ENCODE results near the gene NTF3. TPM values are rescaled to one million over a fixed set of nuclear protein-coding genes. Genes with fewer than 3 reads are reported as not detected.

The NTF3 gene
- total RNA-seq, 4 donors from 2014 or later = 0.18 to 0.23 TPM; not detected in 2

DNA sequence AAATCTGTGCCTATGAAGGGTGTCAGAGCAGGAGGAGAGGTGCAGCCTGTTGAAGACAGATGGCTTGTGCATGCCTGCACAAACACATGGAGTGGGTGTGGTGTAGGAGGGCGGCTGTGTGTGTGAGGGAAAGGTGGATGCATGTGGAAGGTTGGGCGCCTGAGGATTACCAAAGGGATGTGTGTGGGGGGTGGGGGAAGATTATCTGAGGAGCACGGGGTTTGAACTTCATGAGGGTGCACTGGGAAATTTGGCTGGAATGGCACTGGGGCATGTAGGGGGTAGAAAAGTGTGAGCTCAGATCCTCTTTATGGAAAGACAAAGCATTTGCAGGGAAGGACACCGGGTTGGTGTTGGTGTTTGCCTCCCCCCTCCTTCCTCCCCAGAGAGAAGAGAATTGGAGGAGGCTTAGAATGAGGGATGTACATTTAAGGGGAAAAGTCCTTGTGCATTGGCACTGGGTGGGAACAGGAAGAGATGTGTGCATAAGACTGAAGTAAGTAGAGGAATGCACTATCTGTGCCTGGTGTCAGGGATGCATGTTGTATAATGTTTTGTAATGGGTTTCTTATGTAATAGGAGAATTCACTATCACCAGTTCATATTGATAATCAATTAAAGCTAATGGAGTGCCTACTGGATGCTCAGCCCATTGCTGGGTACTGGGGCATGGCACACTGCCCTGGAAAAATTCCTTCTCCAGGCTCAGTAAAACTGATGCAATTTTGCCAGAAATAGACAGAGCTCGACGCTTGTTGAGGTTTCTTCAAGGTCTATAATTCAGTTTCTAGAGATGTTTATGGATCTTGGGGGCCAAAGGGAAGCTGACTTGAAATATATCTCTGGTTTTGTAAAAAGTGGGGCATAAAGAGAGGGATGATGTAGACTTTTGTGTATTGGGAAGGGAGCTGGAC is 3.0 kb downstream of the NTF3 start:
- no peak for ATAC-seq
- intact Hi-C loops (cut with DNase I; ENCODE audit: low total_unique reads) = loop anchor here (5.0 kb wide), 1 partner anchor 53 kb away; no protein-coding TSS in a partner anchor
- Histone ChIP-seq H3K27me3 (peaks cover 2 to 32% (median 21%) of the 10 kb centered on the region in 3 donors), H3K27ac (no peak overlapping the region), H3K4me3 (no peak overlapping the region), H3K4me1 (peaks cover 24 to 28% of the 10 kb centered on the region in 2 donors), H3K9me3 (no peaks in the 10 kb centered on the region), H3K36me3 (no peaks in the 10 kb centered on the region)
- TF ChIP-seq, protein P1, sequence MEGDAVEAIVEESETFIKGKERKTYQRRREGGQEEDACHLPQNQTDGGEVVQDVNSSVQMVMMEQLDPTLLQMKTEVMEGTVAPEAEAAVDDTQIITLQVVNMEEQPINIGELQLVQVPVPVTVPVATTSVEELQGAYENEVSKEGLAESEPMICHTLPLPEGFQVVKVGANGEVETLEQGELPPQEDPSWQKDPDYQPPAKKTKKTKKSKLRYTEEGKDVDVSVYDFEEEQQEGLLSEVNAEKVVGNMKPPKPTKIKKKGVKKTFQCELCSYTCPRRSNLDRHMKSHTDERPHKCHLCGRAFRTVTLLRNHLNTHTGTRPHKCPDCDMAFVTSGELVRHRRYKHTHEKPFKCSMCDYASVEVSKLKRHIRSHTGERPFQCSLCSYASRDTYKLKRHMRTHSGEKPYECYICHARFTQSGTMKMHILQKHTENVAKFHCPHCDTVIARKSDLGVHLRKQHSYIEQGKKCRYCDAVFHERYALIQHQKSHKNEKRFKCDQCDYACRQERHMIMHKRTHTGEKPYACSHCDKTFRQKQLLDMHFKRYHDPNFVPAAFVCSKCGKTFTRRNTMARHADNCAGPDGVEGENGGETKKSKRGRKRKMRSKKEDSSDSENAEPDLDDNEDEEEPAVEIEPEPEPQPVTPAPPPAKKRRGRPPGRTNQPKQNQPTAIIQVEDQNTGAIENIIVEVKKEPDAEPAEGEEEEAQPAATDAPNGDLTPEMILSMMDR (IDR thresholded peaks at IDR 0.05 in 4 of 5, conservative IDR thresholded peaks at IDR 0.05 in 1 of 5) = no peak
- no peak for TF ChIP-seq POLR2A (IDR thresholded peaks at IDR 0.05)
- in situ Hi-C loops (cut with MboI; ENCODE audit: low sequenced_read_pairs in 4 of 4) = loop anchor here in 3 of 4 donors (10.0 to 25.0 kb wide), 4 partner anchors 223 to 573 kb away; no protein-coding TSS in a partner anchor
- DNase-seq = no peak

DNA sequence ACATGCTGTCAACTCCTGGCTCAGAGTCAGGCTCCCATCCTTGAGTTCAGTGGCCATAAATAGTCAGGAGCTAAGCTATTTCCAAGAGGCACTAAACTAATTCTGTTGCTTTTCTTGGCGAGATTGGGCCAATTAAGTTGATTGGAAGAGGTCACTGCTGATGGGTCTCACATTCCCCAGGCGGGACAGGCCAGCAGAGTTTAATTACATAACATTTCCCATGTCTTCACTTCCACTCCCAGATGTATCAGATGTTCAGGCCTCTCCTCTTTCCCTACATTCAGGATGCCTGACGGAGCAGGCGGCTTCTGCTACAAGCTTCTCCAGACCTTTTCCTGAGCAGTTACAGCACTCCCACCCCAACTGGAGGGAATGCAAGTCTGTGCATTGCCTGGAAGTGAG is 5.3 kb downstream of the NTF3 start:
- H3K4me3 ChIP-seq = no peak overlapping the region
- peak overlapping the region in 3 of 4 donors; percentile 37 to 62 (median 43) for H3K27ac ChIP-seq
- in situ Hi-C loops (cut with MboI; ENCODE audit: low sequenced_read_pairs in 4 of 4) (loop anchor here in 3 of 4 donors (10.0 to 25.0 kb wide), 4 partner anchors 225 to 575 kb away; no protein-coding TSS in a partner anchor), intact Hi-C loops (cut with DNase I; ENCODE audit: low total_unique reads) (no loop called here)
- DNase-seq (no peak), ATAC-seq (no peak)
- no peak for TF ChIP-seq POLR2A (IDR thresholded peaks at IDR 0.05)
- TF ChIP-seq, protein P1 (IDR thresholded peaks at IDR 0.05 in 4 of 5, conservative IDR thresholded peaks at IDR 0.05 in 1 of 5) = no peak
- peaks cover 0 to 15% (median 10%) of the 10 kb centered on the region in 3 donors for H3K27me3 ChIP-seq
- H3K4me1 ChIP-seq = peaks cover 17 to 19% of the 10 kb centered on the region in 2 donors
- H3K36me3 ChIP-seq = no peaks in the 10 kb centered on the region
- no peaks in the 10 kb centered on the region for H3K9me3 ChIP-seq

DNA sequence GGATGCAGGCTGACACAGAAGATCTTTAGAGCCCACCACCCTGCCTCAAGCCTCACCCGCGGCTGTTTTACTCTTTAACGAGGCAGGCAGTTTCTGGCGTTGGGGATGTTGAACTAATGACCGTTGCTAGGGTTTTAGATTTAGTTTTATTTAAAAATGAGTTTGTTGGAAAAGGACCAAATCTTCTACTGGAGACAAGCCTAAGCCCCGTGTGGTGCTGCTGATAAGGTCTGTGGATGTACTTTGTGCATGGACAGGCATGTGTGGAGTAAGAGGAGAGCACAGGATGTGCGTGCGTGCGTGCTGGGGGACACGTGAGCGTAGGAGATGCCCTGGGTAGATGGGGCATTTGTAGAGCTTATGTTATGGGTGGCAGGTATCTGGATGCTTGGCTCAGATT is 5.7 kb downstream of the NTF3 start:
- Histone ChIP-seq H3K27ac (peak overlapping the region in 3 of 4 donors; percentile 37 to 62 (median 43)), H3K27me3 (peaks cover 0 to 11% (median 6%) of the 10 kb centered on the region in 3 donors), H3K4me3 (no peak overlapping the region), H3K9me3 (no peaks in the 10 kb centered on the region), H3K36me3 (no peaks in the 10 kb centered on the region), H3K4me1 (peaks cover 17 to 19% of the 10 kb centered on the region in 2 donors)
- DNase-seq (no peak), ATAC-seq (no peak)
- intact Hi-C loops (cut with DNase I; ENCODE audit: low total_unique reads) (no loop called here), in situ Hi-C loops (cut with MboI; ENCODE audit: low sequenced_read_pairs in 4 of 4) (loop anchor here in 3 of 4 donors (10.0 to 25.0 kb wide), 4 partner anchors 225 to 575 kb away; no protein-coding TSS in a partner anchor)
- TF ChIP-seq POLR2A (IDR thresholded peaks at IDR 0.05) = no peak
- TF ChIP-seq, protein P1 (IDR thresholded peaks at IDR 0.05 in 4 of 5, conservative IDR thresholded peaks at IDR 0.05 in 1 of 5) = no peak

DNA sequence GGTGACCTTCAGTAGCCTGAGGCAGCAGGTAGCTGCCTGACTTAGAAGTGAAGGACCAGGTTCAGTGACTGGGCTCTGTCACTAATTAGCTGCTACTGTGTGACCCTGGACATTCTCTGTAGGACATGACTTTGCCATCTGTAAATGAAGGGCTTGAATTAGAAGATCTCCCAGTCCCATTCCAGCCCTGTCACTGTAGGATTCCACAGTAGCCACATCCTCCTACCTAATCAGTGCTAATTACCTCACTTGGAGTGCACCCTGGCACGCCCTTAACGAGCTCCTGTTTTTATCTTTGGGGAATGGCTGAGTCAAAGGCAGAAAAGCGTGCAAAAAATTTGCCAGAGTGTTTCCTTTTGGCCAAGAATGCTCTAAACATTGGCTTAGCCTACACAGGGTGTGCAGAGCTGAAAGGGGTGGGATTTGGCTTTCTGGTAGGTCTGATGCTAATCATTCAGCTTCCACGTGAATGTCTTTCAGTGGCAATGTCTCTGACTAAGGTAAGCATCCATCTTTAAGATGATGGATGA is 6.8 kb downstream of the NTF3 start:
- ATAC-seq (no peak), DNase-seq (no peak)
- H3K27me3 ChIP-seq = peaks cover 0 to under 1% (median 0%) of the 10 kb centered on the region in 3 donors
- intact Hi-C loops (cut with DNase I; ENCODE audit: low total_unique reads) (no loop called here), in situ Hi-C loops (cut with MboI; ENCODE audit: low sequenced_read_pairs in 4 of 4) (loop anchor here in 3 of 4 donors (10.0 to 25.0 kb wide), 4 partner anchors 226 to 576 kb away; no protein-coding TSS in a partner anchor)
- TF ChIP-seq, protein P1 (IDR thresholded peaks at IDR 0.05 in 4 of 5, conservative IDR thresholded peaks at IDR 0.05 in 1 of 5) = no peak
- TF ChIP-seq POLR2A (IDR thresholded peaks at IDR 0.05) = no peak
- no peak overlapping the region for H3K4me3 ChIP-seq
- peaks cover 11 to 19% of the 10 kb centered on the region in 2 donors for H3K4me1 ChIP-seq
- H3K36me3 ChIP-seq = no peaks in the 10 kb centered on the region
- no peak overlapping the region for H3K27ac ChIP-seq
- H3K9me3 ChIP-seq = no peaks in the 10 kb centered on the region

Measured in gastrocnemius medialis (tissue), 4 donors.